Activated CD8-positive, alpha-beta memory T cell treated with anti-CD3 and anti-CD28 coated beads for 48 hours (primary cell): Measurements from ENCODE around the gene ADCY3.
"Not testable (repeated sequence)": the region's sequence is repeated elsewhere in the genome, so short reads cannot be mapped to it uniquely, and the experiment has no call there.

ENCODE experiments used
- DNase-seq, 3 experiments: peaks; one replicate each; pipeline ENCODE4 v3.0.0-alpha.2; 2020; ENCODE audit warnings: low read depth in 2 of 3, low spot score in 2 of 3

Gene ADCY3

GRCh38 chr2:24852431-24853020 lies 67.5 kb downstream of the ADCY3 start:
- DNase-seq: no peak

GRCh38 chr2:24852026-24852425 lies 68.0 kb downstream of the ADCY3 start:
- no peak for DNase-seq

GRCh38 chr2:24850944-24851343 lies 69.1 kb downstream of the ADCY3 start:
- DNase-seq: no peak

- no peak for DNase-seq
Measured at GRCh38 chr2:24845691-24846090, 74.3 kb downstream of the ADCY3 start.

- no peak for DNase-seq
Measured at GRCh38 chr2:24844023-24844685, 75.9 kb downstream of the ADCY3 start.

- DNase-seq: no peak
Measured at GRCh38 chr2:24843330-24843860, 76.6 kb downstream of the ADCY3 start.

GRCh38 chr2:24842081-24843050 lies 77.7 kb downstream of the ADCY3 start:
- DNase-seq: no peak

- DNase-seq: no peak
Measured at GRCh38 chr2:24840962-24841945, 78.8 kb downstream of the ADCY3 start.

- no peak for DNase-seq
Measured at GRCh38 chr2:24840164-24840869, 79.7 kb downstream of the ADCY3 start.

- no peak for DNase-seq
Measured at GRCh38 chr2:24839729-24840128, 80.3 kb downstream of the ADCY3 start.

- no peak for DNase-seq
Measured at GRCh38 chr2:24838541-24838940, 81.5 kb downstream of the ADCY3 start.

GRCh38 chr2:24837996-24838513 lies 82.0 kb downstream of the ADCY3 start:
- DNase-seq: no peak

GRCh38 chr2:24836706-24837105 lies 83.3 kb downstream of the ADCY3 start:
- DNase-seq: no peak

- DNase-seq: no peak
Measured at GRCh38 chr2:24836206-24836605, 83.8 kb downstream of the ADCY3 start.

GRCh38 chr2:24835411-24835810 lies 84.6 kb downstream of the ADCY3 start:
- not testable (repeated sequence) for DNase-seq

- DNase-seq: no peak
Measured at GRCh38 chr2:24834733-24835395, 85.2 kb downstream of the ADCY3 start.

GRCh38 chr2:24833821-24834732 lies 86.0 kb downstream of the ADCY3 start:
- DNase-seq: no peak
